Measurements from ENCODE around the gene B4GALT3. TPM values are rescaled to one million over a fixed set of nuclear protein-coding genes. Genes with fewer than 3 reads are reported as not detected.

Gene B4GALT3
- polyA plus RNA-seq, 1 donor from 2014 or later: 43.7 TPM

DNA sequence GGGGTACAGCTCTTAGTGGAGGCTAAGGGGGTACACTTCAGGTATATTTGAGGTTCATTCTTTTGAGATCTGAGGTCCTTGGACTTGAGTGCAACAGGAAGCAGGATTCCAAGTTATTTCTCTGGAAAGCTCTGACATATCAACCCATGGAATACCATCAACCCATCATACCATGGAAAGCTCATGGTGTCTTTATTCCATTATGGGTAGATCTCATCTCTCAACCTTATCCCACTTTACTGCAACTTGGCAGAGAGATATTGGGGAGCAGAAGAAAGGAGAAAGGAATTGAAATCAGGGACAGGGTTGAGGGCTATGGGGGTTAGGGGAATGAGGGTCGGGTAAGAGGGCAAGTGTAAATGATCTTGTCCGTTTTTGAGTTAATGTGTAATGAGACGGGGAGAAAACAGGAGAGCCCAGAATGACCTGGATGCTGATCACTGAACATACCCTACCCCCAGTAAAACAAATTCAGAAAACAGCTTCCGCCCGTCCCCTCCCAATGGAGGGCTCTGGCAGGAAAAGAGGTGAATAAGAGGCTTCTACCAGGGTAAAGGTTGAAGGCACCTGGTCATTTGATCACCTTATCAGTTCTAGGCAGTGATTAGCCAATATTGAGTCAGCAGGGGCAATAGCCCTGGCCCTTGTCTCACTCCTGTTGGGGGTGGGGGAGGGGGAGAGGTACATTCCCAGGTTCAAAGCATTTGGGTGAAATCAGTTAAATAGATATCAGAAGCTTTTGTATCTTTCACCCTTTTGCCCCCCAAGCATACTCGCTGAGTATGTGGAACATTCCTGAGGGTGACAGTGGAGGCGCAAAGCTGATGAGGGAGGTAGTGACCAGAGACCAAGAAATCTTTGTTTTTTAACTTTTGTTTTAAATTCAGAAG is 46.7 kb upstream of the B4GALT3 start:
- H3K9me2 ChIP-seq (ENCODE audit: insufficient read depth, low read length): no peaks in the 10 kb centered on the region
- H3K27me3 ChIP-seq (ENCODE audit: insufficient read depth, low read depth, low read length): no peaks in the 10 kb centered on the region
- H3K9me3 ChIP-seq (ENCODE audit: low read length): no peaks in the 10 kb centered on the region
- TF ChIP-seq EP300 (conservative IDR thresholded peaks at IDR 0.05; ENCODE audit: poor library complexity, severe bottlenecking) (no peak), POLR2AphosphoS5 (IDR thresholded peaks at IDR 0.05) (no peak), TAF1 (IDR thresholded peaks at IDR 0.05; ENCODE audit: low read depth) (no peak), RAD21 (conservative IDR thresholded peaks at IDR 0.05) (no peak), SMC3 (conservative IDR thresholded peaks at IDR 0.05; ENCODE audit: poor library complexity) (no peak), EZH2 (IDR thresholded peaks at IDR 0.05; ENCODE audit: borderline replicate concordance, insufficient read depth, low read length, poor library complexity, severe bottlenecking) (no peak), MXI1 (conservative IDR thresholded peaks at IDR 0.05; ENCODE audit: poor library complexity, severe bottlenecking) (no peak)
- TF ChIP-seq, protein P1, sequence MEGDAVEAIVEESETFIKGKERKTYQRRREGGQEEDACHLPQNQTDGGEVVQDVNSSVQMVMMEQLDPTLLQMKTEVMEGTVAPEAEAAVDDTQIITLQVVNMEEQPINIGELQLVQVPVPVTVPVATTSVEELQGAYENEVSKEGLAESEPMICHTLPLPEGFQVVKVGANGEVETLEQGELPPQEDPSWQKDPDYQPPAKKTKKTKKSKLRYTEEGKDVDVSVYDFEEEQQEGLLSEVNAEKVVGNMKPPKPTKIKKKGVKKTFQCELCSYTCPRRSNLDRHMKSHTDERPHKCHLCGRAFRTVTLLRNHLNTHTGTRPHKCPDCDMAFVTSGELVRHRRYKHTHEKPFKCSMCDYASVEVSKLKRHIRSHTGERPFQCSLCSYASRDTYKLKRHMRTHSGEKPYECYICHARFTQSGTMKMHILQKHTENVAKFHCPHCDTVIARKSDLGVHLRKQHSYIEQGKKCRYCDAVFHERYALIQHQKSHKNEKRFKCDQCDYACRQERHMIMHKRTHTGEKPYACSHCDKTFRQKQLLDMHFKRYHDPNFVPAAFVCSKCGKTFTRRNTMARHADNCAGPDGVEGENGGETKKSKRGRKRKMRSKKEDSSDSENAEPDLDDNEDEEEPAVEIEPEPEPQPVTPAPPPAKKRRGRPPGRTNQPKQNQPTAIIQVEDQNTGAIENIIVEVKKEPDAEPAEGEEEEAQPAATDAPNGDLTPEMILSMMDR (IDR thresholded peaks at IDR 0.05; ENCODE audit: poor library complexity, severe bottlenecking): no peak
- TF ChIP-seq, protein P2, sequence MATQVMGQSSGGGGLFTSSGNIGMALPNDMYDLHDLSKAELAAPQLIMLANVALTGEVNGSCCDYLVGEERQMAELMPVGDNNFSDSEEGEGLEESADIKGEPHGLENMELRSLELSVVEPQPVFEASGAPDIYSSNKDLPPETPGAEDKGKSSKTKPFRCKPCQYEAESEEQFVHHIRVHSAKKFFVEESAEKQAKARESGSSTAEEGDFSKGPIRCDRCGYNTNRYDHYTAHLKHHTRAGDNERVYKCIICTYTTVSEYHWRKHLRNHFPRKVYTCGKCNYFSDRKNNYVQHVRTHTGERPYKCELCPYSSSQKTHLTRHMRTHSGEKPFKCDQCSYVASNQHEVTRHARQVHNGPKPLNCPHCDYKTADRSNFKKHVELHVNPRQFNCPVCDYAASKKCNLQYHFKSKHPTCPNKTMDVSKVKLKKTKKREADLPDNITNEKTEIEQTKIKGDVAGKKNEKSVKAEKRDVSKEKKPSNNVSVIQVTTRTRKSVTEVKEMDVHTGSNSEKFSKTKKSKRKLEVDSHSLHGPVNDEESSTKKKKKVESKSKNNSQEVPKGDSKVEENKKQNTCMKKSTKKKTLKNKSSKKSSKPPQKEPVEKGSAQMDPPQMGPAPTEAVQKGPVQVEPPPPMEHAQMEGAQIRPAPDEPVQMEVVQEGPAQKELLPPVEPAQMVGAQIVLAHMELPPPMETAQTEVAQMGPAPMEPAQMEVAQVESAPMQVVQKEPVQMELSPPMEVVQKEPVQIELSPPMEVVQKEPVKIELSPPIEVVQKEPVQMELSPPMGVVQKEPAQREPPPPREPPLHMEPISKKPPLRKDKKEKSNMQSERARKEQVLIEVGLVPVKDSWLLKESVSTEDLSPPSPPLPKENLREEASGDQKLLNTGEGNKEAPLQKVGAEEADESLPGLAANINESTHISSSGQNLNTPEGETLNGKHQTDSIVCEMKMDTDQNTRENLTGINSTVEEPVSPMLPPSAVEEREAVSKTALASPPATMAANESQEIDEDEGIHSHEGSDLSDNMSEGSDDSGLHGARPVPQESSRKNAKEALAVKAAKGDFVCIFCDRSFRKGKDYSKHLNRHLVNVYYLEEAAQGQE (IDR thresholded peaks at IDR 0.05; ENCODE audit: borderline replicate concordance): no peak
- no peaks in the 10 kb centered on the region for H4K20me1 ChIP-seq (ENCODE audit: insufficient read depth)
- no peaks in the 10 kb centered on the region for H3F3A ChIP-seq (ENCODE audit: insufficient read depth, low read length, poor library complexity, severe bottlenecking)
- H3K4me3 ChIP-seq (ENCODE audit: low read length): no peak overlapping the region
- no peaks in the 10 kb centered on the region for H3K36me3 ChIP-seq (ENCODE audit: insufficient read depth, low read length)
- peaks cover 2% of the 10 kb centered on the region for H3K79me2 ChIP-seq (replicated peaks; ENCODE audit: insufficient read depth, low read length)
- H3K4me2 ChIP-seq (ENCODE audit: low read length): no peak overlapping the region
- H3K9ac ChIP-seq (ENCODE audit: low read length): no peak overlapping the region
- no peak overlapping the region for H2AFZ ChIP-seq (ENCODE audit: low read depth, low read length)
- H3K27ac ChIP-seq (ENCODE audit: low read length): no peak overlapping the region

DNA sequence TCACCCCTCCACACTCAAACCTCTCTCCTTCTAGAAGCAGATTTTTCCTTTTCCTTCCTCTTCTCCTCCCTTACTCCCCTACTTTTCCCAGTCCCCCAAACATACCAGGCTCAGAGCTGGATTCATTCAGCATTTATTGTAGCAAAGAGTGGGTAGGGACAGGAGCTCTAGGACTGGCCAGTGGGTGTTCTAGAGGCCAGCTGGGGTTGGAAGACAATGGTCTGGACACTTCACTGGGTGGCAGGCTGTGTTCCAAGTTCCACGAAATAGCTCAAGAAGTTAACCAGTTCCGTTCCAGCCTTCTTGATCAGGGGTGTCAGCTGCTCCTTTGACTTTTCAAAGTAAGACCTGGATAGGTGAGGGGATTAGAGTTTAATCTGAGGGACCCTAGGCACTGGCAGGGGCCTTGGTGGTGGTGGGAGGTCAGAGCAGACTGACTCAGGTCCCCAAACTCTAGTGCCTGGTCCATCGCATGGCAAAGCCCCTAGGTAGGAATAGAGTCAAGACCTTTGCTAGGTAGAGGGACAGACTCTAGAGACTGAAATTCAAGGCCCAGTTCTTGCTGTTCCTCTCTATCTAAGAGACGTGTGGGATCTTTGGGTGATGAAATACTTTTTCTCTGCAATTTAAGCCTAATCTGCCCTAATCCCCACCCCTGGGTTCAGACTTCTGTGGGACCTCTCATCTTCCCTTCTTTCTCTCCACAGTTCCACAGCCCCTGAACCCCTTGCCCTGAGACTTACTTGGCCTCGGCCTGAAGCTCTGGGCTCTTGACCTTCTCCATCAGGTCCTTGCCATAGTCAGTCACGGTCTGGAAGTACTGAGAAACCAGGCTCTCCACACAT is 45.1 kb upstream of the B4GALT3 start:
- Histone ChIP-seq H3K27ac (ENCODE audit: low read length) (no peak overlapping the region), H3K9me2 (ENCODE audit: insufficient read depth, low read length) (no peaks in the 10 kb centered on the region), H3K79me2 (replicated peaks; ENCODE audit: insufficient read depth, low read length) (peaks cover 2% of the 10 kb centered on the region), H3K4me3 (ENCODE audit: low read length) (no peak overlapping the region), H3K36me3 (ENCODE audit: insufficient read depth, low read length) (no peaks in the 10 kb centered on the region), H2AFZ (ENCODE audit: low read depth, low read length) (no peak overlapping the region), H4K20me1 (ENCODE audit: insufficient read depth) (no peaks in the 10 kb centered on the region), H3K4me2 (ENCODE audit: low read length) (no peak overlapping the region), H3K27me3 (ENCODE audit: insufficient read depth, low read depth, low read length) (no peaks in the 10 kb centered on the region), H3F3A (ENCODE audit: insufficient read depth, low read length, poor library complexity, severe bottlenecking) (no peaks in the 10 kb centered on the region), H3K9ac (ENCODE audit: low read length) (no peak overlapping the region), H3K9me3 (ENCODE audit: low read length) (no peaks in the 10 kb centered on the region)
- TF ChIP-seq EZH2 (IDR thresholded peaks at IDR 0.05; ENCODE audit: borderline replicate concordance, insufficient read depth, low read length, poor library complexity, severe bottlenecking) (no peak), SMC3 (conservative IDR thresholded peaks at IDR 0.05; ENCODE audit: poor library complexity) (no peak), MXI1 (conservative IDR thresholded peaks at IDR 0.05; ENCODE audit: poor library complexity, severe bottlenecking) (no peak), POLR2AphosphoS5 (IDR thresholded peaks at IDR 0.05) (no peak)
- TF ChIP-seq, protein P1 (IDR thresholded peaks at IDR 0.05; ENCODE audit: poor library complexity, severe bottlenecking): no peak
